Liver (tissue), 3 donors: Measurements from ENCODE around the gene CD164L2.

Experiments
- ATF3 ChIP-seq: IDR thresholded peaks from 2 replicates; pipeline ENCODE4 v1.6.1; 2016; ENCODE audit warnings: antibody characterized with exemption
- EGR1 ChIP-seq, 2 donors: IDR thresholded peaks; 2 replicates each; pipeline ENCODE4 v1.6.1; 2016 to 2018; ENCODE audit warnings: antibody characterized with exemption in 2 of 2, low read depth in 2 of 2
- FOXA1 ChIP-seq: IDR thresholded peaks from 2 replicates; pipeline ENCODE4 v1.6.1; 2016; ENCODE audit warnings: antibody characterized with exemption
- FOXA2 ChIP-seq: IDR thresholded peaks from 2 replicates; pipeline ENCODE4 v1.6.1; 2016; ENCODE audit warnings: antibody characterized with exemption
- JUND ChIP-seq, 2 donors: IDR thresholded peaks; 2 replicates each; pipeline ENCODE4 v1.6.1; 2016; ENCODE audit warnings: antibody characterized with exemption in 2 of 2
- MAX ChIP-seq: IDR thresholded peaks from 2 replicates; pipeline ENCODE4 v1.6.1; 2016; ENCODE audit warnings: antibody characterized with exemption
- RAD21 ChIP-seq, 2 donors: IDR thresholded peaks; 2 replicates each; pipeline ENCODE4 v1.6.1; 2016; ENCODE audit warnings: antibody characterized with exemption in 2 of 2, mild to moderate bottlenecking in 2 of 2
- RXRA ChIP-seq, 2 donors: IDR thresholded peaks; 2 replicates each; pipeline ENCODE4 v1.6.1; 2017 to 2018; ENCODE audit warnings: antibody characterized with exemption in 2 of 2, mild to moderate bottlenecking in 1 of 2
- SP1 ChIP-seq: IDR thresholded peaks from 2 replicates; pipeline ENCODE4 v1.6.1; 2018; ENCODE audit warnings: antibody characterized with exemption, mild to moderate bottlenecking
- TAF1 ChIP-seq: conservative IDR thresholded peaks from 2 replicates; pipeline ENCODE4 v1.6.1; 2016; ENCODE audit warnings: antibody characterized with exemption, mild to moderate bottlenecking
- YY1 ChIP-seq: IDR thresholded peaks from 2 replicates; pipeline ENCODE4 v1.6.1; 2016; ENCODE audit warnings: antibody characterized with exemption, mild to moderate bottlenecking
- ZBTB33 ChIP-seq: IDR thresholded peaks from 2 replicates; pipeline ENCODE4 v1.6.1; 2016; ENCODE audit warnings: antibody characterized with exemption
- TF ChIP-seq, protein P1 (sequence below): fragments of 150-350 bp; IDR thresholded peaks from 2 replicates; pipeline ENCODE4 v1.5.1; 2017; ENCODE audit warnings: improper control_type of control experiment, low read depth, low read length; ENCODE audit not compliant: missing input control
- TF ChIP-seq, protein P2 (sequence below): IDR thresholded peaks from 2 replicates; pipeline ENCODE4 v1.6.1; 2016; ENCODE audit warnings: antibody characterized with exemption, mild to moderate bottlenecking
- donor health status: healthy.
- donor health status: healthy.

DNA sequence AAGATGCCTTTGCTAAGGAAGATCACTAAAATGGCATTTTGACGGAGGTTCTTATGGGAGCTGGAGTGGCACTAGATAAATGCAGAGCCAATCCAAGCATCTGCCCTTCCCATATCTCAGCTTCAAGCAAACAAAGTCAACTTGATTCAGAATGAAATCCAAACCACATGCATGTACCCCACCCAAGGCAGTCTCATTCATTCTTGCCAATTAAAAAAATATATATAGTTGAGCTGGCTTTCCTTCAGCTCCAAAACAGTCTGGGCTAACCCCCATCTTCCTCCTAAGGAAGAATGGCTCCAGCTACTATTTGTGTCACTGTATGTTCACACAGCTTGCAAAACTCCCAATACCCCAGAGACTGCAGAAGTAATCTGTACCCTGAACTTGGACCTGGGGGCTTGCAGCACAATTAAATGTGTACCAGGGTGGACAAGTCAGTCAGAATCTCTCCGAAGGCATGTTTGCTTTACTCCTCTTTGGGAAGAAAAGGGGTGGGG lies 44.7 kb upstream of the CD164L2 start:
- TF ChIP-seq, protein P1, sequence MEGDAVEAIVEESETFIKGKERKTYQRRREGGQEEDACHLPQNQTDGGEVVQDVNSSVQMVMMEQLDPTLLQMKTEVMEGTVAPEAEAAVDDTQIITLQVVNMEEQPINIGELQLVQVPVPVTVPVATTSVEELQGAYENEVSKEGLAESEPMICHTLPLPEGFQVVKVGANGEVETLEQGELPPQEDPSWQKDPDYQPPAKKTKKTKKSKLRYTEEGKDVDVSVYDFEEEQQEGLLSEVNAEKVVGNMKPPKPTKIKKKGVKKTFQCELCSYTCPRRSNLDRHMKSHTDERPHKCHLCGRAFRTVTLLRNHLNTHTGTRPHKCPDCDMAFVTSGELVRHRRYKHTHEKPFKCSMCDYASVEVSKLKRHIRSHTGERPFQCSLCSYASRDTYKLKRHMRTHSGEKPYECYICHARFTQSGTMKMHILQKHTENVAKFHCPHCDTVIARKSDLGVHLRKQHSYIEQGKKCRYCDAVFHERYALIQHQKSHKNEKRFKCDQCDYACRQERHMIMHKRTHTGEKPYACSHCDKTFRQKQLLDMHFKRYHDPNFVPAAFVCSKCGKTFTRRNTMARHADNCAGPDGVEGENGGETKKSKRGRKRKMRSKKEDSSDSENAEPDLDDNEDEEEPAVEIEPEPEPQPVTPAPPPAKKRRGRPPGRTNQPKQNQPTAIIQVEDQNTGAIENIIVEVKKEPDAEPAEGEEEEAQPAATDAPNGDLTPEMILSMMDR: no peak
- TF ChIP-seq FOXA1 (no peak), MAX (no peak), SP1 (no peak), ZBTB33 (no peak), RAD21 (IDR thresholded peaks at IDR 0.05) (no peak), YY1 (no peak), TAF1 (no peak), EGR1 (IDR thresholded peaks at IDR 0.05; ENCODE audit: low read depth in 2 of 2) (no peak), FOXA2 (no peak), ATF3 (no peak), JUND (IDR thresholded peaks at IDR 0.05) (no peak), RXRA (IDR thresholded peaks at IDR 0.05) (no peak)
- TF ChIP-seq, protein P2, sequence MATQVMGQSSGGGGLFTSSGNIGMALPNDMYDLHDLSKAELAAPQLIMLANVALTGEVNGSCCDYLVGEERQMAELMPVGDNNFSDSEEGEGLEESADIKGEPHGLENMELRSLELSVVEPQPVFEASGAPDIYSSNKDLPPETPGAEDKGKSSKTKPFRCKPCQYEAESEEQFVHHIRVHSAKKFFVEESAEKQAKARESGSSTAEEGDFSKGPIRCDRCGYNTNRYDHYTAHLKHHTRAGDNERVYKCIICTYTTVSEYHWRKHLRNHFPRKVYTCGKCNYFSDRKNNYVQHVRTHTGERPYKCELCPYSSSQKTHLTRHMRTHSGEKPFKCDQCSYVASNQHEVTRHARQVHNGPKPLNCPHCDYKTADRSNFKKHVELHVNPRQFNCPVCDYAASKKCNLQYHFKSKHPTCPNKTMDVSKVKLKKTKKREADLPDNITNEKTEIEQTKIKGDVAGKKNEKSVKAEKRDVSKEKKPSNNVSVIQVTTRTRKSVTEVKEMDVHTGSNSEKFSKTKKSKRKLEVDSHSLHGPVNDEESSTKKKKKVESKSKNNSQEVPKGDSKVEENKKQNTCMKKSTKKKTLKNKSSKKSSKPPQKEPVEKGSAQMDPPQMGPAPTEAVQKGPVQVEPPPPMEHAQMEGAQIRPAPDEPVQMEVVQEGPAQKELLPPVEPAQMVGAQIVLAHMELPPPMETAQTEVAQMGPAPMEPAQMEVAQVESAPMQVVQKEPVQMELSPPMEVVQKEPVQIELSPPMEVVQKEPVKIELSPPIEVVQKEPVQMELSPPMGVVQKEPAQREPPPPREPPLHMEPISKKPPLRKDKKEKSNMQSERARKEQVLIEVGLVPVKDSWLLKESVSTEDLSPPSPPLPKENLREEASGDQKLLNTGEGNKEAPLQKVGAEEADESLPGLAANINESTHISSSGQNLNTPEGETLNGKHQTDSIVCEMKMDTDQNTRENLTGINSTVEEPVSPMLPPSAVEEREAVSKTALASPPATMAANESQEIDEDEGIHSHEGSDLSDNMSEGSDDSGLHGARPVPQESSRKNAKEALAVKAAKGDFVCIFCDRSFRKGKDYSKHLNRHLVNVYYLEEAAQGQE: no peak
